Measurements from ENCODE around the gene CCSER1.
"Not testable (repeated sequence)": the region's sequence is repeated elsewhere in the genome, so short reads cannot be mapped to it uniquely, and the experiment has no call there.

The CCSER1 gene

GRCh38 chr4:91622925-91623602 is 1495.9 kb downstream of the CCSER1 start:
- no peak for DNase-seq

DNA sequence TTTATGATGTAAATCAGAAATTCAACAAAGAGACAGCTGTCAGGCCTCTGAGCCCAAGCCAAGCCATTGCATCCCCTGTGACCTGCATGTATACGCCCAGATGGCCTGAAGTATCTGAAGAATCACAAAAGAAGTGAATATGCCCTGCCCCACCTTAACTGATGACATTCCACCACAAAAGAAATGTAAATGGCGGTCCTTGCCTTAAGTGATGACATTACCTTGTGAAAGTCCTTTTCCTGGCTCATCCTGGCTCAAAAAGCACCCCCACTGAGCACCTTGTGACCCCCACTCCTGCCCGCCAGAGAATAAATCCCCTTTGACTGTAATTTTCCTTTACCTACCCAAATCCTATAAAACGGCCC is 1496.4 kb downstream of the CCSER1 start:
- DNase-seq = not testable (repeated sequence)

- DNase-seq = no peak
Measured at GRCh38 chr4:91630054-91630453, 1502.9 kb downstream of the CCSER1 start.

DNA sequence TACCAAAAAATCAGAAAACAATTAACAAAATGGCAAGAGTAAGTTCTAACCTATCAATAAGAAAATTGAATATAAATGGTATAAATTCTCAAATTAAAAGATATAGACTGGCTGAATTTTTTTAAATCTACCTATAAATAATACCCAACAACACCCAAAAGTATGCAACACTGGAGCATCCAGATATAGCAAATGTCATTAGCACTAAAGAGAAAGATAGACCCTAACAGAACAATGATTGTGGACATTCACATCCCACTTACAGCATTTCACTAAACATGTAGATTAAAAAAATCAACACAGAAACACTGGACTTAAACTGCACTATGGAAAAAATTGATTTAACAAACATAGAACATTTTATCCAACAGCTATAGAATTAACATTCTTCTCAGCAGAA is 1503.6 kb downstream of the CCSER1 start:
- no peak for DNase-seq

- DNase-seq = no peak
Measured at GRCh38 chr4:91631335-91631734, 1504.1 kb downstream of the CCSER1 start.

DNA sequence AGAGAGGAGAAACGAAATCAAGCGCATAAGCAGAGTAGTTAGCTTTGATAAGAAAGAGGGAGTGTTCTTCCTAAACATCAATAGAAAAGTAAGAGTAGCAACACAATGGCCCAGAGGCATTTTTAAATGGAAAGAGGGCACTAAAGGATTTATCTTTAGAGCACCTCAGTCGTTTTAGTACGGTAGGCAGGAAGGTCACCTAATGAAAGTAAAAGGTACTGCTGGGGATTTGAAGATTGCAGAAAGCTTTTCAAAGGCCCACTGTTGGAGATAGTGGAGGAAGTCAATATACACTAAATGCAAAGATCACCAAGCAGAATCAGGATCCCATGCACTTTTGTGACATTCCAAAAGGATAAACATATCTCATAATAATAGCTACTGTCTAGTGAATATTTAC is 1508.9 kb downstream of the CCSER1 start:
- no peak for DNase-seq
